GM19193 (cell line): ENCODE results near the gene CPOX.

Experiments
- POLR2A ChIP-seq: IDR thresholded peaks from 4 replicates; pipeline ENCODE4 v1.6.1; 2011; ENCODE audit not compliant: insufficient read depth, insufficient read length; ENCODE audit errors: extremely low read depth

The CPOX gene

GRCh38 chr3:98599647-98600411 lies 6.4 kb upstream of the CPOX start:
- no peak for TF ChIP-seq POLR2A

DNA sequence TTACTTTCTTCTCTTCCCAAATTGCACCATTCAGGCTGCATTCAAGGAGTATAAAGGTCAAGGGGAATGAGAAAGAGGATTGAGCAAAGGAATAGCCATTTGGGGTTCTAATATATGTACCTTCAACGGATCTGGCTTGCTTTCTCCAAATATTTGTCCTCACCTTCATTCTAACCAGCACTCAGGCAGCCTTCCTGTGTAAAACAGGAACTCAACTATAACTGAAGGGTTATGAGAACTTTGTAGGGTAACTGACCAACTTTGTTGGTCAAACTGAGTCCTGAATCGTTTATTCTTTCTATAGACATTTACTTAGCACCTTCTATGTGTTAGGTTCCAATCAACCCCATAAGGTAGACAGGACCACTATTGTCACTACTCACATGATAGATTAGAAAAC lies 5.1 kb upstream of the CPOX start:
- no peak for TF ChIP-seq POLR2A

GRCh38 chr3:98596541-98597500 lies 3.4 kb upstream of the CPOX start:
- no peak for TF ChIP-seq POLR2A

DNA sequence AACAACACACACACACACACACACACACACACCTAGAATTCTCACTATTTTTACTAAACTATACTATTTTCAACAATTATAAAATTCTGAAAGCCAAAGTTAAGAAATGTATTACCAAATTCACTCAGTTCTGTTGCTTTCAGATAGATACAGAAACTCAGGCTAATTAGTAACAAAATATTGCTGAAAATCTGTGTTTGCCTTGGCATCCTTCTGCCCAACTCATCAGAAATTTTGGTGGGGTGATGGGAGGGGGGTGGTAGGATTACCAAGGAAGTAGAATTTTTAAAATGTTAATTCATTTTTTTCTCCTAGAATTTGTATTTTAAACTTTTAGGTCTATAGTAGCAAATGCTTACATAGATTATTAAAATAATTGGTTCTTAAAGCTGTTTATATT lies 2.7 kb upstream of the CPOX start:
- no peak for TF ChIP-seq POLR2A

GRCh38 chr3:98594628-98595324 lies 1.4 kb upstream of the CPOX start:
- TF ChIP-seq POLR2A = no peak

DNA sequence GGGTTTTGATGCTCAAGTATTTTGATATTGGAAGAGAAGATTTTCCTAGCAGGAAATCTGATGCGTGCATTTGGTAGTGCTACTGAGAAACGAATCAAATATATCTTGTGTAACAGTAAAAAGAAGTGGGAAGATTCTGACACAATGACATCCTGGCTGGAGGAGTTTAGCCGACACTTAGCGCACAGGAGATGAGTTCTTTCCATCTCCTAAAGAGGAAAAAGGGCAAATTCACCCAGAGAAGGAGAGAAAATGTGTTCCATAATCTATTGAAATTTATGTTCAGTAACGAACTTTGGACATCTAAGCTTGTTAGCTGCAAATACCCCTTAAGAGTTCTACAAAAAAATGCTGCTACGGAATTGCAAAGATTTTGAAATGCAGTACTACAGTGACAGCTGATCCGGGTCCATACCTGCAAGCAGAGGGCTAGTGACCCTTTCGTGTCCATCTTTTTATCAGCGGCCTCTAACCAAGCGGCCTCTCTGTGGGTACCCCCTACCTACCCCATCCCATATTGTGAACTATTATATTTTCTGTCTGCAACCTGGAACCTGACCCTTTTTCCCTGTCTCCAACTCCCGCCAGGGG lies 971 bp downstream of the CPOX start:
- TF ChIP-seq POLR2A = no peak

DNA sequence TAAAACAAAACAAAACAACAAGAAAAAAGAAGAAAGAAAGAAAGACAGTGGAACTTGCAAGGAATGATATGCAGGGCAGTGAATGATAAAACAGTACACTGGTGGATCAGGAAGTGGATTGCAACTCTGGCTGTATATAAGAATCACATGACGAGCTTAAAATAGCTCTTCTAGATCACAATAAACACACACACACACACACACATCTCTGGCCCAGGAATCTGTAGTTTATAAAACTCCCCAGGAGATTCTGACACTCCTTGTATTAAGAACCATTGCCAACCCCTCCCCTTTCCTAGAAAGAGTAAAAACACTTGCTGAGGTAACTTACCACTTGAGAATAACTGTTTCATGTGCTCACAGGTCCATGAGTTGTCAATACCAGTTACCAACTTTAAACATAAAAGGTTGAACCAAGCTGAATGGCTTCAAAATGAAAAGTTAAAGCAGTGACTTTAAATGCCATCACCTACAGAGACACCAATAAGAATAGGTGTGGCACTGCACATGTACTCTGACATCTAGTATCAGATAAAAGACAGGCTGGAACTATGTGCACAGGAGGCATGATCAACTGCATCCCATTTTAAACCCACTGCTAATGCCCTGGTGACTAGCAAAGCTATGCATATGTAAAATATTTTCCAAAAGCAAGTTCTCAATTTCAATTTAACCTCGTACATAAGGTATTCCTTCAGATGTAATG lies 3.9 kb downstream of the CPOX start:
- no peak for TF ChIP-seq POLR2A

GRCh38 chr3:98588065-98588464 lies 5.3 kb downstream of the CPOX start:
- no peak for TF ChIP-seq POLR2A

GRCh38 chr3:98587654-98588053 lies 5.8 kb downstream of the CPOX start:
- no peak for TF ChIP-seq POLR2A

DNA sequence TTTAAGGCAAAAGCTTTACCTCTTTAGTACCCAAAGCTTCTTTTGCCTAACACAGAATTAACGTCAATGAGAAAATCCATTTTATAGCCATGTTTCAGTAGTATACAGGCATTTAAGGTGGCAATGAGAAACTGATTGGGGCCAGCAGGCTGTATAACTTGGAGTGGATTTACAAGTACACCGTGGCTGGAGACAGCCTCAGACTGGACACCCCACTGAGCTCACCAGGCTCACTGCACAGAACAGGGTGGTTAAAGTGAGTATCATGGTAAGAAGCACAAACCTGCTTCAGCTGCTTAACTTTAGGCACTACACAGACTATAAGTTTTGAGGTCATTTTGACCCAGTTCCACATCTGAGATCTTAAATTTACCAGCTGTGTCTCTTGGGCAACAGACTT lies 8.9 kb downstream of the CPOX start:
- no peak for TF ChIP-seq POLR2A

DNA sequence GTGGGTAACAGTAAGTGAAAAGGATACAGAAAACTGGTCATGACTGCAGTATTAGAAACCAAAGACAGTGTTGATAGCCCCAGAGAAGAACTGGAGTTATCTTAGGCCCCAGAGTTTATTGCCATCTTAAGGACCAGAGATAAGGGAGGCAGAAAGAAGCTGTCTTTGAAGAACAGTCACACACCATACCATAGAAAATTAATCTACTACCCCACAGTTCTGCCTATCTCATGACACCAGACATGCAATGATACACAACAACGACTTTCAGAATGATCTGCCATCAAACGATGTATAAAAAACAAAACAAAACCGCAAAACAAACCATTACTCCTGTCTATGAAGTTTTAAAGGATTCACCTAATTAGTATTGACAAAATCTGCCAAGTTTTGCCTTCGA lies 9.6 kb downstream of the CPOX start:
- TF ChIP-seq POLR2A = no peak

DNA sequence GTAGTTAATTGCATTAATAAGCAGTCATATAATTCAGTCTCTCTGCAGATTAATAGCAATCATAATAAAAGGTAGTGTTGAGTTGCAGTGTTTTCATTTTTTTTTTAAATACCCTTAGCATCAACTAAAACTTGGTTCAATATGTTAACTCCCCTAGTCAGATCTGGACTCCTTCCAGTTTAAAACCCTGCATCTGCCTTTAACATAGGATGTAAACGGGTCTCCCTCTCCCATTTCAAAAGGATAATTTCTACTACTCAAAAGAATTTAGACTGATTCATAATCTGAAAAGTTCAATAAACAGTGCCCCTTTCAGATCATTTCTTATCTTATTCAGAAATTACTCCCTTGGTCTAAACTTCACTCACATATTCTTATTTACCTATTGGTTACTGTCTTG lies 11.4 kb downstream of the CPOX start:
- TF ChIP-seq POLR2A = no peak

DNA sequence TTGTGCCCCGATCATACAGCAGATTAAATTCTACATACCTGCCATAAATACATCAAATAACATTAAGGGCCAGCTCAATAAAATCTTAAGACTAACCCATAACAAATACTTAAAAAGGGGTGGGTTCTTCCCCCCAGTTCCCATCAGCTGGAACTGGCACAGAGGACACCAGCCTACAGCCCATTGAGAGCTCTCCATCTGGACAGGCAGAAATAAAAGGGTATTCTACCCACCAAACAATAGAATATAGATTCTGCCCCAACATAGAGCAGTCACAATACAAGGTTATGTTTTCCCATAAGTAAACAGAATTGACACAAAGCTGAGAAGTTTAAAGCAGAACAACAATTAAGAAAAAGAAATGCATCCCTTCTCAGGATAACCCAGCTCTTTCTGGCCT lies 11.9 kb downstream of the CPOX start:
- no peak for TF ChIP-seq POLR2A
